Heart left ventricle (tissue), 16 donors: Measurements from ENCODE around the gene SNAP25. TPM values are rescaled to one million over a fixed set of nuclear protein-coding genes. Genes with fewer than 3 reads are reported as not detected.

Experiments used
- ATAC-seq, 4 donors: fragments of 200-7000 bp; cut with Tn5 transposase; one replicate each; pipeline ENCODE4 v1.9.1; 2020 to 2022; ENCODE audit warnings: moderate library complexity in 4 of 4, mild to moderate bottlenecking in 3 of 4, moderate number of reproducible peaks in 1 of 4
- DNase-seq, 5 donors: peaks; one replicate each; pipeline ENCODE4 v3.0.0-alpha.2; 2020
- H3K27ac ChIP-seq, 12 donors: fragments of 200-600 bp; sonication (generic) in 4 of 12; one replicate each; pipeline versions ENCODE4 v1.5.0 to v1.8.0; 2016 to 2022; ENCODE audit warnings: mild to moderate bottlenecking in 2 of 12
- H3K27me3 ChIP-seq, 9 donors: fragments of 200-600 bp; sonication (generic) in 2 of 9; one replicate each; pipeline versions ENCODE4 v1.5.1 to v1.8.0; 2016 to 2022; ENCODE audit warnings: mild to moderate bottlenecking in 3 of 9
- H3K36me3 ChIP-seq, 9 donors: fragments of 200-600 bp; sonication (generic) in 2 of 9; one replicate each; pipeline versions ENCODE4 v1.5.0 to v1.8.0; 2018 to 2022; ENCODE audit warnings: mild to moderate bottlenecking in 2 of 9
- H3K4me1 ChIP-seq, 12 donors: fragments of 200-600 bp; sonication (generic) in 4 of 12; one replicate each; pipeline versions ENCODE4 v1.5.0 to v1.8.0; 2016 to 2022; ENCODE audit warnings: mild to moderate bottlenecking in 3 of 12
- H3K4me3 ChIP-seq, 12 donors: fragments of 200-600 bp; sonication (generic) in 4 of 12; one replicate each; pipeline versions ENCODE4 v1.5.0 to v1.8.0; 2017 to 2022; ENCODE audit warnings: mild to moderate bottlenecking in 9 of 12, moderate library complexity in 4 of 12
- H3K9me3 ChIP-seq, 12 donors: fragments of 200-600 bp; sonication (generic) in 4 of 12; one replicate each; pipeline versions ENCODE4 v1.5.0 to v1.8.0; 2016 to 2022; ENCODE audit warnings: mild to moderate bottlenecking in 1 of 12
- POLR2A ChIP-seq, 2 donors: fragments of 450-650 bp; IDR thresholded peaks; one replicate each; pipeline ENCODE4 v1.6.1; 2017; ENCODE audit warnings: antibody characterized with exemption in 2 of 2, mild to moderate bottlenecking in 2 of 2, moderate library complexity in 2 of 2
- WGBS, 4 donors: extraction: QIAGEN DNeasy Blood & Tissue Kit in 2 of 4; methylation state at CpG; one replicate each; pipeline versions ENCODE4 v1.1.5 to v1.1.7; 2013 to 2018; 5-methylcytosine and 5-hydroxymethylcytosine counted together
- intact Hi-C, 10 donors: fragments of 100-400 bp; cut with DNase I; formaldehyde crosslinking; loops; one replicate each; pipeline versions ENCODE4 v1.11.1 to v1.14.2; 2022
- polyA plus RNA-seq, 2 donors: library from polyadenylated mRNA; stranded (reverse); fragments of 200-250 nt; gene quantifications; one replicate each; pipeline ENCODE4 v1.2.3, GENCODE V29; 2013
- total RNA-seq, 9 donors: library from RNA; depleted of rRNA in 2 of 9; stranded (reverse); fragments of >200 nt in 2 of 9; fragmentation: NEBNext Ultra II Directional in 3 of 9; extraction: Animal tissue kit (Norgen Biotek cat#: 25700) in 3 of 9; gene quantifications; one replicate each; pipeline versions ENCODE4 v1.1.0 to v1.2.4, GENCODE V29; 2016 to 2023
- TF ChIP-seq, protein P1 (sequence below), 12 donors: fragments of 200-600 bp; sonication (generic) in 4 of 12; IDR thresholded peaks; one replicate each; pipeline versions ENCODE4 v1.5.0 to v1.8.0; 2018 to 2022; ENCODE audit warnings: antibody characterized with exemption in 12 of 12, mild to moderate bottlenecking in 5 of 12
- donor health status: ischemic (EF 13 %, LVEDD 7.1; RV severe dilation, severe dysfunction).
- donor health status: healthy with polysubstance abuse.
- donor health status: DM: no; HTN: yes; CAD: no.
- donor health status: DM: no; HTN: no; CAD: no.
- donor health status: ischemic (EF 25% LVEDD 6.9; RV normal size, moderate dysfunction).
- donor health status: ischemic (EF 25% LVEDD 5.7; RV mildly dilated, moderate dysfunction).
- donor health status: healthy.
- donor health status: DM: yes; HTN: yes; CAD: no.
- donor health status: ischemic (EF 35%, LVEDD 5.7; RV mildly dilated, moderate dysfunction).
- donor health status: nonischemic (EF 11% LVEDD 7.7; RV severe dilation, severe dysfunction).
- donor health status: DM: yes; HTN: yes; CAD: no.
- donor health status: PGD.
- donor health status: ischemic (EF 29% LVEDD 5.4; RV normal size, mild dysfunction).
- donor health status: nonischemic (EF 23%, LVEDD 6.1; RV moderate dilation, normal function).

SNAP25 gene
- total and polyA plus RNA-seq, 11 donors = 0.10 to 0.91 (median 0.40) TPM; not detected in 5

DNA sequence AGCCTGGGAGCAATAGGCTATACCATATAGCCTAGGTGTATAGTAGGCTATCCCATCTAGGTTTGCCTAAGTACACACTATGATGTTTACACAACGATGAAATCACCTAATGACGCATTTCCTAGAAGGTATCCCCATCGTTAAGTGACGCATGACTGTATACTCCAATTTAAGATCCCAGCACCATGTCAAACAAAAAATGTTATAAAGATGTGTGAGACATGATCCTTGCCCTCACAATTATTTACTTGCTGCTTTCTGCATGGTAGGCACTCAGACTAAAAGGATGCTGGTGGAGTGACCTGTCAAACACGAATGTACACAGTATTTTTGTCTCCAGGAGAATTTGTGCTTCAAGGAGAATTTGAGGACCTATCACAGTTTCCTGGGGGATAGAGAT, 32.3 kb downstream of the SNAP25 start:
- Histone ChIP-seq H3K4me3 (no peak overlapping the region), H3K36me3 (no peaks in the 10 kb centered on the region), H3K9me3 (no peaks in the 10 kb centered on the region), H3K4me1 (no peaks in the 10 kb centered on the region), H3K27me3 (peaks cover 0 to 2% (median 0%) of the 10 kb centered on the region in 9 donors), H3K27ac (no peak overlapping the region)
- intact Hi-C loops = no loop called here
- ATAC-seq (no peak), DNase-seq (no peak)
- WGBS, 4 donors = 87 to 90% (median 90%) methylated on average over 5 of the region's 5 CpGs
- TF ChIP-seq POLR2A (IDR thresholded peaks at IDR 0.05) = no peak
- TF ChIP-seq, protein P1, sequence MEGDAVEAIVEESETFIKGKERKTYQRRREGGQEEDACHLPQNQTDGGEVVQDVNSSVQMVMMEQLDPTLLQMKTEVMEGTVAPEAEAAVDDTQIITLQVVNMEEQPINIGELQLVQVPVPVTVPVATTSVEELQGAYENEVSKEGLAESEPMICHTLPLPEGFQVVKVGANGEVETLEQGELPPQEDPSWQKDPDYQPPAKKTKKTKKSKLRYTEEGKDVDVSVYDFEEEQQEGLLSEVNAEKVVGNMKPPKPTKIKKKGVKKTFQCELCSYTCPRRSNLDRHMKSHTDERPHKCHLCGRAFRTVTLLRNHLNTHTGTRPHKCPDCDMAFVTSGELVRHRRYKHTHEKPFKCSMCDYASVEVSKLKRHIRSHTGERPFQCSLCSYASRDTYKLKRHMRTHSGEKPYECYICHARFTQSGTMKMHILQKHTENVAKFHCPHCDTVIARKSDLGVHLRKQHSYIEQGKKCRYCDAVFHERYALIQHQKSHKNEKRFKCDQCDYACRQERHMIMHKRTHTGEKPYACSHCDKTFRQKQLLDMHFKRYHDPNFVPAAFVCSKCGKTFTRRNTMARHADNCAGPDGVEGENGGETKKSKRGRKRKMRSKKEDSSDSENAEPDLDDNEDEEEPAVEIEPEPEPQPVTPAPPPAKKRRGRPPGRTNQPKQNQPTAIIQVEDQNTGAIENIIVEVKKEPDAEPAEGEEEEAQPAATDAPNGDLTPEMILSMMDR (IDR thresholded peaks at IDR 0.05) = no peak

GRCh38 chr20:10253780-10254179, 35.1 kb downstream of the SNAP25 start:
- H3K27ac ChIP-seq = no peak overlapping the region
- ATAC-seq = no peak

DNA sequence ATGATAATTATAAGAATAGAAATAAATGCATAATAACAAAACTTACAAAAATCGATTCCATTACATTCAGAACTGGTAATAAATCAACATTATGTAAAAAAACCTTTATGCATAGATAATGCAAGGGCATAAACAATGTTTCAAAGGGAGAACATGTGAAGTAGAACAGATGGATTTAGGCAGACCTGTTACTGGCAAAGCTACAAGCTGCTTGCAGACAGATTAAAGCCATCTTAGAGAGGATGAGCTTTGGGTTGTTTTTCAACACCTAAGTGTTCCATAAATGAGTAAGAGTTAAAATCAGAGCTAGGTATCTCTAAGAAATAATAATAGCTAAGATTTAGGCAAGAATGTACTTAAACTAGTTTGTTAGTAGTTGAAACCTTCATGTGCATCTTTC, 37.2 kb downstream of the SNAP25 start:
- H3K27ac ChIP-seq = no peak overlapping the region
- H3K36me3 ChIP-seq = no peaks in the 10 kb centered on the region
- ATAC-seq = no peak
- peaks cover 0 to 6% (median 0%) of the 10 kb centered on the region in 9 donors for H3K27me3 ChIP-seq
- no peak for DNase-seq
- no peak for TF ChIP-seq POLR2A (IDR thresholded peaks at IDR 0.05)
- TF ChIP-seq, protein P1 (IDR thresholded peaks at IDR 0.05) = no peak
- no peaks in the 10 kb centered on the region for H3K9me3 ChIP-seq
- no peaks in the 10 kb centered on the region for H3K4me1 ChIP-seq
- no peak overlapping the region for H3K4me3 ChIP-seq
- WGBS, 4 donors = 51 to 86% (median 70%) methylated on average over 1 of the region's 1 CpG
- intact Hi-C loops = no loop called here

More at GRCh38 chr20:10253780-10254179, 35.1 kb downstream of the SNAP25 start:
- DNase-seq = no peak
- TF ChIP-seq, protein P1 (IDR thresholded peaks at IDR 0.05) = no peak
- no peak for TF ChIP-seq POLR2A (IDR thresholded peaks at IDR 0.05)
- Histone ChIP-seq H3K36me3 (no peaks in the 10 kb centered on the region), H3K9me3 (no peaks in the 10 kb centered on the region), H3K4me1 (no peaks in the 10 kb centered on the region), H3K4me3 (no peak overlapping the region), H3K27me3 (peaks cover 0 to 6% (median 0%) of the 10 kb centered on the region in 9 donors)
- 56 to 80% (median 67%) methylated on average over 3 of the region's 3 CpGs for WGBS, 4 donors
- intact Hi-C loops = no loop called here

GRCh38 chr20:10259166-10259565, 40.5 kb downstream of the SNAP25 start:
- no peaks in the 10 kb centered on the region for H3K9me3 ChIP-seq
- no peaks in the 10 kb centered on the region for H3K36me3 ChIP-seq
- H3K27me3 ChIP-seq = peaks cover 0 to 6% (median 0%) of the 10 kb centered on the region in 9 donors
- peaks cover 0 to 4% (median 0%) of the 10 kb centered on the region in 12 donors for H3K4me1 ChIP-seq
- no peak overlapping the region for H3K27ac ChIP-seq
- ATAC-seq (no peak), DNase-seq (no peak)
- TF ChIP-seq, protein P1 (IDR thresholded peaks at IDR 0.05) = no peak
- TF ChIP-seq POLR2A (IDR thresholded peaks at IDR 0.05) = no peak
- intact Hi-C loops = no loop called here
- H3K4me3 ChIP-seq = no peak overlapping the region
